Dendritic cell treated with granulocyte-macrophage colony-stimulating factor and Interleukin-4, amounts not matched to agents 40 ng/mL and 50 ng/mL, for 4 days (primary cell): ENCODE data around the gene AQP5.

Experiments
- H3K27ac Mint-ChIP-seq: one replicate; pipeline ENCODE4 v1.8.0; 2022; ENCODE audit warnings: mild to moderate bottlenecking, mixed read lengths
- H3K27me3 Mint-ChIP-seq: one replicate; pipeline ENCODE4 v1.8.0; 2022; ENCODE audit warnings: mild to moderate bottlenecking, mixed read lengths
- H3K36me3 Mint-ChIP-seq: one replicate; pipeline ENCODE4 v1.8.0; 2022; ENCODE audit warnings: low read depth, mixed read lengths
- H3K4me1 Mint-ChIP-seq: one replicate; pipeline ENCODE4 v1.8.0; 2022; ENCODE audit warnings: low read depth, mixed read lengths
- H3K4me3 Mint-ChIP-seq: one replicate; pipeline ENCODE4 v1.8.0; 2022; ENCODE audit warnings: mild to moderate bottlenecking, moderate library complexity, mixed read lengths
- H3K9me3 Mint-ChIP-seq: one replicate; pipeline ENCODE4 v1.8.0; 2022; ENCODE audit warnings: mixed read lengths
- intact Hi-C: fragments of 100-400 bp; cut with micrococcal nuclease; formaldehyde crosslinking; loops from one replicate; pipeline ENCODE4 v1.15.0; 2022

Gene AQP5

GRCh38 chr12:49950273-49951251, 11.1 kb upstream of the AQP5 start, which contains the start of gene AQP2:
AQP2 (plus strand) TSS chr12:49950737; CDS start chr12:49950831, 94 bp downstream.
- Mint-ChIP-seq H3K27me3 (peaks cover 86% of the 10 kb centered on the region), H3K36me3 (no peaks in the 10 kb centered on the region), H3K9me3 (no peaks in the 10 kb centered on the region), H3K4me1 (peaks cover 38% of the 10 kb centered on the region), H3K27ac (peak within 1 kb of the TSS; percentile 22), H3K4me3 (no peak within 1 kb of the TSS)
- intact Hi-C loops, result no loop called here

DNA sequence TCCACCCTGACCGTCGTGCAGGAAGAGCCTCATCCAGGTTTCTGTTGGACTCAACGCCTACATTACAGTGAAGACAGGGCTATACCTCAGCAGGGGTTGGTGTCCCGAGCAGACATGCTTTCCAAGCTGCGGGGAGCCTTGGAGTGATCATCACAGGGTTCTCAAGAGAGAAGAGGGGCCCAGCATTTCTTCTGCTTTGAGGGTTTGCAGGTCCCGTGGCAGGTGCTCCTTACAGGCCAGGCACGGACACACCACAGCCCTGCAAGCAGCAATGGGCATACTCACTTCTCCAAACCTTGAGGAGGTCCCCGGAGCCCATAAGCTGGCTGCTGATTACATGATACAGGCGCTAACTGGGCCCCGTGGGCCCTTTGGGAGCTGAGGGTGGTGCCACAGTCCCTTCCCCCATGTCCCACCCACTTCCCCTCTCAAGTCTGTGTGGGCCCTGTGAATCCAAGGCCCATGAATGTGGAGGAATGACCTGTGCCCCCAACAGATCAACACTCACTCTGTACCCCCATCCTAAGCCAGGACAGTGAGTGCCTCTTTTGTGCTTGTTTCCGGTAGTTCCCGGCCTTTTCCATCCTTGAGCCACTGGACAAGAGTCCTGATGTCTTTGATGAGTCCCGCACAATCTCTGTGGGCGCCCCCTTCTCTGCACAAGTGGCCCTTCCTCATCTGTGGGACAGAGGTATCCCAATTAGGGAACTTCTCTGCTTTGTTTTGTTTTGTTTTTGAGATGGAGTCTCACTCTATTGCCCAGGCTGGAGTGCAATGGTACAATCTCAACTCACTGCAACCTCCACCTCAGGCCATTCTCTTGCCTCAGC, 10.0 kb upstream of the AQP5 start:
- H3K4me3 Mint-ChIP-seq, result no peak overlapping the region
- intact Hi-C loops, result no loop called here
- peaks cover 45% of the 10 kb centered on the region for H3K4me1 Mint-ChIP-seq
- H3K27me3 Mint-ChIP-seq, result peaks cover 86% of the 10 kb centered on the region
- no peak overlapping the region for H3K27ac Mint-ChIP-seq
- H3K9me3 Mint-ChIP-seq, result no peaks in the 10 kb centered on the region
- H3K36me3 Mint-ChIP-seq, result no peaks in the 10 kb centered on the region

- Mint-ChIP-seq H3K4me1 (peaks cover 46% of the 10 kb centered on the region), H3K27ac (no peak overlapping the region), H3K4me3 (no peak overlapping the region), H3K36me3 (no peaks in the 10 kb centered on the region), H3K27me3 (peaks cover 90% of the 10 kb centered on the region), H3K9me3 (no peaks in the 10 kb centered on the region)
- intact Hi-C loops, result no loop called here
Observed at GRCh38 chr12:49952391-49953055, 9.1 kb upstream of the AQP5 start.

DNA sequence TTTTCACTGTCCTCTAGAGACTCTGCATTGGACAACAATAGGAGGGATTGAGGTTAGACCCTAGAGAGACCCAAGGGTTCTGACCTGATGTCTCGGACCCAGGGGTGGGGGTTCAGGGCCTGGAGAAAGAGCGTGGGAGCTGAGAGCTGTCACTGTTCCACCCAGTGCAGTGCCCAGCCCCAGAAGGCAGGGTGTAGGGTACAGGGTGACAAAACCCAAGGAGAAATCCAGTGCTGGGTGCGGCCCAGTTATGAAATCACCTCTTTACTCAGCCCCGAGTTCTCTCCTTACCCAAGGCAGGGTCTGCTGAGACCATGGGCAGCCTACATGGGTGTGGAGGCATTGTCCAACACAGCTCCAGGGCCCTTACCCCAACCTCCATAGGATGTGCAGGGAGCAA, 8.5 kb upstream of the AQP5 start:
- Mint-ChIP-seq H3K9me3 (no peaks in the 10 kb centered on the region), H3K27me3 (peaks cover 90% of the 10 kb centered on the region), H3K36me3 (no peaks in the 10 kb centered on the region), H3K27ac (no peak overlapping the region), H3K4me1 (peaks cover 45% of the 10 kb centered on the region), H3K4me3 (no peak overlapping the region)
- intact Hi-C loops, result no loop called here

GRCh38 chr12:49953961-49954846, 7.5 kb upstream of the AQP5 start:
- Mint-ChIP-seq H3K27ac (no peak overlapping the region), H3K4me1 (peaks cover 35% of the 10 kb centered on the region), H3K9me3 (no peaks in the 10 kb centered on the region), H3K27me3 (peaks cover 94% of the 10 kb centered on the region), H3K4me3 (no peak overlapping the region), H3K36me3 (no peaks in the 10 kb centered on the region)
- intact Hi-C loops, result no loop called here

DNA sequence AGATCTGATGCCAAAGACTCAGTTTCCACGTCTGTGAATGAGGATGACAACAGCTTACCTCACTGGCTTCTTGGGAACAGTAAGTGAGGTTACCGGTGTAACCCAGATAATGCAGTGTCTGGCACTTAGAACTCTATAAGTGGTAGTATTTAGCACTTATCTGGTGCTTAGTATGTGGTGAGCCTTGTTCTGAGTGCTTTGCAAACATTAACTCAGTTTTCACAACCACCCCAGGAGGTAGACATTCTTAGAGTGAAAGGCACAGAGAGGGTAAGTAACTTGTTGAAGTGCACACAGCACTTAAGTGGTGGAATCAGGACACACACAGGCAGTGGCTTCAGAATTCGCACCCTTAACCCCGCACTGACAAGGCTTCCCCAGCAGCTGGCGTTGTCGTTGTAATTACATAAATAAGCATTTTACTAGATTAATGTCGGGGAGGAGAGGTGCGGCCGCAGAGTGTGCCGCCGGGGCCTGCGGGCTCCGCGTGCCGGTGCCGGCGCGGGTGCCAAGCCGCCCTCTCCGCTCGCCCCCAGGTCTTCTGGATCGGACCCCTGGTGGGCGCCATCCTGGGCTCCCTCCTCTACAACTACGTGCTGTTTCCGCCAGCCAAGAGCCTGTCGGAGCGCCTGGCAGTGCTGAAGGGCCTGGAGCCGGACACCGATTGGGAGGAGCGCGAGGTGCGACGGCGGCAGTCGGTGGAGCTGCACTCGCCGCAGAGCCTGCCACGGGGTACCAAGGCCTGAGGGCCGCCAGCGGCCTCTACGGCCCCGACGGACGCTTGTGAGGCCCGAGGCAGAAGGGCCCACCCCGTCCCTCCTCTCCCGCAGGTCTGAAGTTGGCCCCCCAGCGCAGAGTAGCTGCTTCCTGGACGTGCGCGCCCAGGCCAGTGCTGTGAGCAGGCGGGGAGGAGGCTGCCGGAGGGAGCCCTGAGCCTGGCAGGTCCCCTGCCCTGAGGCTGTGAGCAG, 6.5 kb upstream of the AQP5 start:
- Mint-ChIP-seq H3K36me3 (no peaks in the 10 kb centered on the region), H3K27me3 (peaks cover 95% of the 10 kb centered on the region), H3K9me3 (no peaks in the 10 kb centered on the region), H3K27ac (no peak overlapping the region), H3K4me1 (peaks cover 30% of the 10 kb centered on the region), H3K4me3 (no peak overlapping the region)
- intact Hi-C loops, result no loop called here

DNA sequence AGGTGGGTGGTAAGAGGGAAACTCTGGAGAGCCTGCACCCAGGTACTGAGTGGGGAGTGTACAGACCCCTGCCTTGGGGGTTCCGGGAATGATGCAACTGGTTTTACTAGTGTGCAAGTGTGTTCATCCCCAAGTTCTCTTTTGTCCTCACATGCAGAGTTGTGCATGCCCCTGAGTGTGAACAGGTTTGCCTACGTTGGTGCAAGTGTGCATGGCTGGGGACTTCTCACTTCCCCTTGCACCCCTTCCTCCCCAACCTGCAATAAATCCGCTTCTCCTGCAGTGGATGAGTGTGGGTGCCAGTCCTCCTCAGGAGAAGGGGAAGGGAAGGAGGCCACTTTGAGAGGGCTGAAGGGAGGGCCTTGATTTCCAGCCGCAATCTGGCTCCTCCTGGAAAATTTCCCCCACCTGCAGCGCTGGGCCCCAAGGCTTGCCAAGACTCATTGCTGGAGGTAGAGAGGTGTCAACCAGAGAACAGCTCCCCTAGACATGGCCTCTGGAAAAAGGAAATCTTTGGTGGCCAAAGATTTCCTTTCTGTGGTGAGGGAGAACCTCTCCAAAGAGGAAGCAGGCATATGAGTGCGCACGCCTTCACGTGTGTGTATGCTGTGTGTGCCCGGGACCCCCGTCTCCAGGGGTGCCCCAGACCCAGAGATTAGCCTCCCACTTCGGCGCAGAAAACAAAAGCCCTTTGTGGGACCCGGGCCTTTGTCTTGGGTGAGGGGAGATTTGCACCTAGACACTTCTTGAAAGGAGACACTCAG, 5.6 kb upstream of the AQP5 start:
- peaks cover 95% of the 10 kb centered on the region for H3K27me3 Mint-ChIP-seq
- intact Hi-C loops, result no loop called here
- H3K4me1 Mint-ChIP-seq, result peaks cover 34% of the 10 kb centered on the region
- H3K36me3 Mint-ChIP-seq, result no peaks in the 10 kb centered on the region
- H3K9me3 Mint-ChIP-seq, result no peaks in the 10 kb centered on the region
- no peak overlapping the region for H3K27ac Mint-ChIP-seq
- peak overlapping the region; percentile 4 for H3K4me3 Mint-ChIP-seq

- peaks cover 26% of the 10 kb centered on the region for H3K4me1 Mint-ChIP-seq
- H3K9me3 Mint-ChIP-seq, result no peaks in the 10 kb centered on the region
- H3K27me3 Mint-ChIP-seq, result peaks cover 93% of the 10 kb centered on the region
- intact Hi-C loops, result no loop called here
- no peak overlapping the region for H3K4me3 Mint-ChIP-seq
- no peak overlapping the region for H3K27ac Mint-ChIP-seq
- no peaks in the 10 kb centered on the region for H3K36me3 Mint-ChIP-seq
Observed at GRCh38 chr12:49956663-49957569, 4.8 kb upstream of the AQP5 start.

GRCh38 chr12:49957570-49957967, 4.1 kb upstream of the AQP5 start:
- no peak overlapping the region for H3K4me3 Mint-ChIP-seq
- H3K27ac Mint-ChIP-seq, result no peak overlapping the region
- H3K27me3 Mint-ChIP-seq, result peaks cover 95% of the 10 kb centered on the region
- no peaks in the 10 kb centered on the region for H3K9me3 Mint-ChIP-seq
- intact Hi-C loops, result no loop called here
- no peaks in the 10 kb centered on the region for H3K36me3 Mint-ChIP-seq
- H3K4me1 Mint-ChIP-seq, result peaks cover 20% of the 10 kb centered on the region

- intact Hi-C loops, result no loop called here
- Mint-ChIP-seq H3K9me3 (no peaks in the 10 kb centered on the region), H3K36me3 (no peaks in the 10 kb centered on the region), H3K27me3 (peaks cover 94% of the 10 kb centered on the region), H3K4me3 (no peak overlapping the region), H3K27ac (no peak overlapping the region), H3K4me1 (peaks cover 20% of the 10 kb centered on the region)
Observed at GRCh38 chr12:49959685-49960473, 1.8 kb upstream of the AQP5 start.
